ENCODE data around the gene SLC7A9.

- TF ChIP-seq CTCF (IDR thresholded peaks at IDR 0.05; ENCODE audit: low read depth, low read length) = no peak
- TF ChIP-seq EZH2phosphoT487 (IDR thresholded peaks at IDR 0.05; ENCODE audit: low read depth) = no peak
Measured at GRCh38 chr19:32908641-32909190, 39.1 kb upstream of the SLC7A9 start.

Measured in OCI-LY3 (cell line).